Ramos (cell line): ENCODE data around the gene PCDHGA9.
"Not testable (repeated sequence)": the region's sequence is repeated elsewhere in the genome, so short reads cannot be mapped to it uniquely, and the experiment has no call there.

ENCODE experiments used
- in situ Hi-C: fragments of 300-500 bp; cut with MboI; formaldehyde crosslinking; loops from one replicate; pipeline ENCODE4 v1.14.3; 2022; ENCODE audit warnings: low sequenced_read_pairs; ENCODE audit not compliant: unreplicated experiment

PCDHGA9 gene

DNA sequence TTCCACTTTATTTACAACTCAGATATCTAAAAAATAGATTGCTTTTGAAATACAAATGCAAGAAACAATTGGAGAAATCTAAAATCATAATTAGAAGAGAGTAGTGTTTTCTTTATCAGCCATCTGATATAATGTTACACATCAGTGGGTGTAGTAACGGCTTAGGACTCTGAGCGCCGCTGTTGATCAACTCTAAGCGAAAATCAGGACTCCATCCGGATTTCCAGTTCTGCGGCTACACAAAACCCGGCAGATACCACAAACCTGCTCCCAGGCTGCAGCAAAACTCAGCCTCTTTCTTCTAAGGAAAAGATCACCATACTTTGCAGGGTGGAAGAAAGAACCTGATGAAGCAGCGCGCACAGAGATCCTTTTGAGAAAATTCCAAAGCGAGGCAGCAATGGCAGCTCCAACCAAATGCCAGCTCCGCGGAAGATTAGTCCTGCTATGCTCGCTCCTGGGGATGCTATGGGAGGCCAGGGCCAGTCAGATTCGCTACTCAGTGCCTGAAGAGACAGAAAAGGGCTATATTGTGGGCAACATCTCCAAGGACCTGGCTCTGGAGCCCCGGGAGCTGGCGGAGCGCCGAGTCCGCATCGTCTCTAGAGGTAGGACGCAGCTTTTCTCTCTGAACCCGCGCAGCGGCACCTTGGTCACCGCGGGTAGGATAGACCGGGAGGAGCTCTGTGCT, at the start of gene PCDHGA9:
Gene PCDHGA9, plus strand, starts transcription at position 226 of the 691 bp plus-strand sequence. Its CDS starts 175 bp downstream, at position 401.
- in situ Hi-C loops, result no loop called here

DNA sequence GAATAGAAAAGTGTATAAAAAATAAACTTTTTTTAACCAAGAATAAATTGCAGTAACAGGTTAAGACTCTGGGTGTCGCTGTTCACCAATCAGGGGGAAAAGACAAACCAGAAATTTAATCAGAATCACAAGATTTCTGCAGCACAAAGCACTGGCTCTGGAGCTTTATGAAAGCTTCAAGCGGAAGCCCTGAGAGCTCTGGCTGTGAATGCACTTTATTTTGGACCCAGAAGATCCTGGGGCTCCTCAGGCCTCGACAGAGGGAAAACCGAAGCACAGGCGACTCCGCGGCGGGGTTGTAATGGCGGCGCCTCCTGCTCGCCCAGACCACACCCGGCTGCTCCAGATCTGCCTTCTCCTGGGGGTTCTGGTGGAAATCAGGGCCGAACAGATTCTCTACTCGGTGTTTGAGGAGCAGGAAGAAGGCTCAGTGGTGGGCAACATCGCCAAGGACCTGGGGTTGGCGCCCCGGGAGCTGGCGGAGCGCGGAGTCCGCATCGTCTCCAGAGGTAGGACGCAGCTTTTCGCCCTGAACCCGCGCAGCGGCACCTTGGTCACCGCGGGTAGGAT, 47.6 kb upstream of the PCDHGA9 start, which contains the start of gene PCDHGA4:
Gene PCDHGA4, plus strand, starts transcription at position 122 of the 570 bp plus-strand sequence. Its CDS starts 87 bp downstream, at position 209.
- in situ Hi-C loops, result no loop called here

- in situ Hi-C loops, result no loop called here
Measured at GRCh38 chr5:141355641-141356040, 46.9 kb upstream of the PCDHGA9 start.

- in situ Hi-C loops, result no loop called here
Measured at GRCh38 chr5:141356133-141356532, 46.4 kb upstream of the PCDHGA9 start.

GRCh38 chr5:141356950-141357349, 45.6 kb upstream of the PCDHGA9 start:
- in situ Hi-C loops, result no loop called here

GRCh38 chr5:141359790-141360426, 42.7 kb upstream of the PCDHGA9 start, which contains the start of gene PCDHGB2:
PCDHGB2 (plus strand) TSS chr5:141359994; CDS start chr5:141360136, 142 bp downstream.
- in situ Hi-C loops, result no loop called here

DNA sequence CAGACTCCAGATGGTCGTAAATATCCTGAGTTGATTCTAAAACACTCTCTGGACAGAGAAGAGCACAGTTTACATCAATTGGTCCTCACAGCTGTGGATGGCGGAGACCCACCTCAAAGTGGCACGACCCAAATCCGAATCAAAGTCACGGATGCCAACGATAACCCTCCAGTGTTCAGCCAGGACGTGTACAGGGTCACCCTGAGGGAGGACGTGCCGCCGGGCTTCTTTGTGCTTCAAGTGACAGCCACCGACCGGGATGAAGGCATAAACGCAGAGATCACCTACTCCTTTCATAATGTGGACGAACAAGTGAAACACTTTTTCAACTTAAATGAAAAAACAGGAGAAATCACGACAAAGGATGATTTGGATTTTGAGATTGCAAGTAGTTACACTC, 41.9 kb upstream of the PCDHGA9 start:
- in situ Hi-C loops, result no loop called here

DNA sequence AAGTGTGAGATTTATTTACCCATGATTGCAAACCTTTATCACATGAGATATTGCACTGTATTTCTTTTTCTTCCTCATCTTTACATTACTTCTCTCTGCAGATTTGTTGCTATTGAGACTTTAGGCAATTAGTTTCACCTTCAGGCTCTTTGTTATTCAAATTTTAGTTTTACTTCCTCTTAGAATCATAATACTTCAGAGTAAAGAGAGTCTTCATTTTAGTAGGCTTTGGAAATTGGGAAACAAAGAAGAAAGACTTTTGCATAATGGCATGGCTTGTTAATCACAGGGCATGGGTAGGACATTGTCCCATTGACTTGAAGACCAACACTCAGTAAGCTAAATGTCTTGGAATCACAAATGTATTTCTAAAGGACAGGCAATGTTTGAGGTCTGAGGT, 39.9 kb upstream of the PCDHGA9 start:
- in situ Hi-C loops, result no loop called here

DNA sequence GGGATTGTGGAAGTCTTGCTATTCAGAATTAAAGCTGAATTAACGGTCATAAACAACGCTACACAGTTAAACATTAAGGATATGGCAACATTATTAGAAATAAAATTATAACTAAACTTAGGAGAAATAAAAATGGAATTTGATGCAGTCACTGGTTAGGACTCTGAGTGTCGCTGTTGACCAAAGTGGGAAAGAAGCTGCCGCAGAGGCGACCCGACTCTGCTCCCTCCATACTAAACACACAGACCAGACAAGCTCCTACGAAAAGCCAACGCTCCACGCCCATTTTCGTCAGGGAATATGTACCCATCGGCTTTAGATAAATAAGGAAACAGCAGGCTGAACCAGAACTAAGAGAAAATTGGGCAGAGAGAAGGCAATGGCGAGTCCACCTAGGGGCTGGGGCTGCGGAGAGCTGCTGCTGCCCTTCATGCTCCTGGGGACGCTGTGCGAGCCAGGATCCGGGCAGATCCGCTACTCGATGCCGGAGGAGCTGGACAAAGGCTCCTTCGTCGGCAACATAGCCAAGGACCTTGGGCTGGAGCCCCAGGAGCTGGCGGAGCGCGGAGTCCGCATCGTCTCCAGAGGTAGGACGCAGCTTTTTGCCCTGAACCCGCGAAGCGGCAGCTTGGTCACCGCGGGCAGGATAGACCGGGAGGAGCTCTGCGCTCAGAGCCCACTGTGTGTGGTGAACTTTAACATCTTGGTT, 38.5 kb upstream of the PCDHGA9 start, which contains the start of gene PCDHGA5:
Gene PCDHGA5, plus strand, starts transcription at position 211 of the 709 bp plus-strand sequence. Its CDS starts 169 bp downstream, at position 380.
- in situ Hi-C loops, result no loop called here

DNA sequence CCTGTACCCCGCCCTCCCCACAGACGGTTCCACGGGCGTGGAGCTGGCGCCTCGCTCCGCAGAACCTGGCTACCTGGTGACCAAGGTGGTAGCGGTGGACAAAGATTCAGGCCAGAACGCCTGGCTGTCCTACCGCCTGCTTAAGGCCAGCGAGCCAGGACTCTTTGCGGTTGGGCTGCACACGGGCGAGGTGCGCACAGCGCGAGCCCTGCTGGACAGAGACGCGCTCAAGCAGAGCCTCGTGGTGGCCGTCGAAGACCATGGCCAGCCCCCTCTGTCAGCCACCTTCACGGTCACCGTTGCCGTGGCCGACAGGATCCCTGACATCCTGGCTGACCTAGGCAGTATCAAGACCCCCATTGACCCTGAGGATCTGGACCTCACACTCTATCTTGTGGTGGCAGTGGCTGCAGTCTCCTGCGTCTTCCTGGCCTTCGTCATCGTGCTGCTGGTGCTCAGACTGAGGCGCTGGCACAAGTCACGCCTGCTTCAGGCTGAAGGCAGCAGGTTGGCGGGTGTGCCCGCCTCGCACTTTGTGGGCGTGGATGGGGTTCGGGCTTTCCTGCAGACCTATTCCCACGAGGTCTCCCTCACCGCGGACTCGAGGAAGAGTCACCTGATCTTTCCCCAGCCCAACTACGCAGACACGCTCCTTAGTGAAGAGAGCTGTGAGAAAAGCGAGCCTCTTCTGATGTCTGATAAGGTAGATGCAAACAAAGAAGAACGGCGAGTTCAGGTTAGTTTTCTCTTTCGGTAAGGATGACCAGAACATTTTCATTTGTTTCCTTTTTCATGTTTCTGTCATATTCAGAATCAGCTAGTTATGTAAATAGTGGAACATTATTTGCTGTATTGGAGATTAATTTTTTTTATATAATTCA, 36.3 kb upstream of the PCDHGA9 start:
- in situ Hi-C loops, result no loop called here

DNA sequence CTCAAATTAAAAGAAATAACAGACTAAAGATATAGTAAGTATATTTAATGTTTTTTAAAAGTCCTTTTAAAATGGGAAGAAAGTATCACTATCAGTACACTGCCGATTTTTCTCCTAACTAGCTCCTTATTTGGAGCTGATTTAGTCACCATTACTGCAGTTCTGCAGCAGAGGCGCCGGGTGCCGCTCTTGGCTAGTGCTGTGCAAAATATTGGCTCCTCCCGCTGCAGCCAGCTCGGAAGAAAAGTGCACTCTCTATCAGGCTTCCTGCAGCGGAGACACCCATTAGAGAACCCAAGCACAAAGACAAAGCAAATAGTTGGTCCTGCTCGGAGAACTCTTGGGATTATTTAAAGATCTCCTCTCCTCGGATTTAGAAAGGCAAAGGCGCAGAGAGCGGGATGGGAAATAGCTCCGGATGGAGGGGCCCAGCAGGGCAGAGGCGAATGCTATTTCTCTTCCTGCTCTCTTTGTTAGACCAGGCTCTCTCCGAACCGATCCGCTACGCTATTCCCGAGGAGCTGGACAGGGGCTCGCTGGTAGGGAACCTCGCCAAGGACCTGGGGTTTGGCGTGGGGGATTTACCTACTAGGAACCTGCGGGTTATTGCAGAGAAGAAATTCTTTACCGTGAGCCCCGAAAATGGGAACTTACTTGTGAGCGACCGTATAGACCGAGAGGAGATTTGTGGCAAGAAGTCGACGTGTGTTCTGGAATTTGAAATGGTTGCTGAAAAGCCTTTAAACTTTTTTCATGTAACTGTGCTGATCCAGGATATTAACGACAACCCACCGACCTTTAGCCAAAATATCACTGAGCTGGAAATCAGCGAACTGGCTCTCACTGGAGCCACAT, 32.4 kb upstream of the PCDHGA9 start, which contains the start of gene PCDHGB3:
Gene PCDHGB3, plus strand, starts transcription at position 249 of the 855 bp plus-strand sequence. Its CDS starts 153 bp downstream, at position 402.
- in situ Hi-C loops, result no loop called here

GRCh38 chr5:141371572-141372475, 30.8 kb upstream of the PCDHGA9 start:
- in situ Hi-C loops, result no loop called here

GRCh38 chr5:141373673-141374317, 28.8 kb upstream of the PCDHGA9 start, which contains the start of gene PCDHGA6:
PCDHGA6 (plus strand) TSS chr5:141373891; CDS start chr5:141374084, 193 bp downstream.
- in situ Hi-C loops, result no loop called here

DNA sequence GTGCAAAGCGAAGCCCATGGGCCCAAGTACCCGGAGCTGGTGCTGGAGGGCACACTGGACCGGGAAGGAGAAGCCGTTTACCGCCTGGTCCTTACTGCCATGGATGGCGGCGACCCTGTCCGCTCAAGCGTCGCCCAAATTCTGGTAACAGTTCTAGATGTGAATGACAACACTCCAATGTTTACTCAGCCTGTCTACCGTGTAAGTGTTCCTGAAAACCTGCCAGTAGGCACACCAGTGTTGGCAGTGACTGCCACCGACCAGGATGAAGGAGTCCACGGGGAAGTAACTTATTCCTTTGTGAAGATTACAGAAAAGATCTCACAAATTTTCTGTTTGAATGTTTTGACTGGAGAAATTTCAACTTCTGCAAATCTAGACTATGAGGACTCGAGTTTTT, 28.0 kb upstream of the PCDHGA9 start:
- in situ Hi-C loops, result no loop called here

- in situ Hi-C loops, result not testable (repeated sequence)
Measured at GRCh38 chr5:141375444-141376155, 27.0 kb upstream of the PCDHGA9 start.
